ENCODE data around the gene PRKCH.

- TF ChIP-seq CTCF (IDR thresholded peaks at IDR 0.05): no peak
- no peak for TF ChIP-seq POLR2A (IDR thresholded peaks at IDR 0.05)
Observed at GRCh38 chr14:61399365-61399764, 78.0 kb downstream of the PRKCH start.

Measured in esophagus squamous epithelium (tissue), 4 donors.